ENCODE results near the gene C2orf42. TPM values are rescaled to one million over a fixed set of nuclear protein-coding genes. Genes with fewer than 3 reads are reported as not detected.
A peak's percentile ranks its signal among the peaks of the same experiment; 100 is the strongest.

C2orf42 gene
- polyA plus RNA-seq, 3 donors, result 3.0 to 5.5 (median 4.0) TPM

- no peak overlapping the region for H2AFZ ChIP-seq (ENCODE audit: insufficient read depth, low read depth, low read length, poor library complexity, severe bottlenecking)
- TF ChIP-seq, protein P1, sequence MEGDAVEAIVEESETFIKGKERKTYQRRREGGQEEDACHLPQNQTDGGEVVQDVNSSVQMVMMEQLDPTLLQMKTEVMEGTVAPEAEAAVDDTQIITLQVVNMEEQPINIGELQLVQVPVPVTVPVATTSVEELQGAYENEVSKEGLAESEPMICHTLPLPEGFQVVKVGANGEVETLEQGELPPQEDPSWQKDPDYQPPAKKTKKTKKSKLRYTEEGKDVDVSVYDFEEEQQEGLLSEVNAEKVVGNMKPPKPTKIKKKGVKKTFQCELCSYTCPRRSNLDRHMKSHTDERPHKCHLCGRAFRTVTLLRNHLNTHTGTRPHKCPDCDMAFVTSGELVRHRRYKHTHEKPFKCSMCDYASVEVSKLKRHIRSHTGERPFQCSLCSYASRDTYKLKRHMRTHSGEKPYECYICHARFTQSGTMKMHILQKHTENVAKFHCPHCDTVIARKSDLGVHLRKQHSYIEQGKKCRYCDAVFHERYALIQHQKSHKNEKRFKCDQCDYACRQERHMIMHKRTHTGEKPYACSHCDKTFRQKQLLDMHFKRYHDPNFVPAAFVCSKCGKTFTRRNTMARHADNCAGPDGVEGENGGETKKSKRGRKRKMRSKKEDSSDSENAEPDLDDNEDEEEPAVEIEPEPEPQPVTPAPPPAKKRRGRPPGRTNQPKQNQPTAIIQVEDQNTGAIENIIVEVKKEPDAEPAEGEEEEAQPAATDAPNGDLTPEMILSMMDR (IDR thresholded peaks at IDR 0.05), result no peak
Measured at GRCh38 chr2:70192516-70192915, 1.7 kb upstream of the C2orf42 start.

GRCh38 chr2:70191244-70191735 lies 471 bp upstream of the C2orf42 start:
- Histone ChIP-seq H4K20me1 (ENCODE audit: insufficient read depth, low read length) (no peaks in the 10 kb centered on the region), H3K27me3 (ENCODE audit: control insufficient read depth in 2 of 2, insufficient read depth in 2 of 2, low read length in 2 of 2) (no peaks in the 10 kb centered on the region), H3K36me3 (replicated peaks in 1 of 2; ENCODE audit: control insufficient read depth in 1 of 2, insufficient read depth in 2 of 2, low read length in 2 of 2) (no peaks in the 10 kb centered on the region), H3K4me1 (ENCODE audit: control insufficient read depth in 1 of 2, insufficient read depth in 2 of 2, low read length in 2 of 2) (peaks cover 12 to 17% of the 10 kb centered on the region in 2 donors), H3K79me2 (ENCODE audit: insufficient read depth, low read length) (peaks cover 15% of the 10 kb centered on the region), H3K9me3 (replicated peaks in 1 of 2; ENCODE audit: control insufficient read depth in 1 of 2, insufficient read depth in 1 of 2, low read length in 2 of 2) (no peaks in the 10 kb centered on the region), H3K4me2 (replicated peaks; ENCODE audit: extremely low read depth, low read length, poor library complexity, severe bottlenecking) (peak overlapping the region; percentile 84), H3K9ac (ENCODE audit: insufficient read depth, low read length, poor library complexity, severe bottlenecking) (peak overlapping the region; percentile 94), H3K27ac (ENCODE audit: low read depth in 1 of 2, low read length in 2 of 2) (peak overlapping the region; percentile 89 to 94), H2AFZ (ENCODE audit: insufficient read depth, low read depth, low read length, poor library complexity, severe bottlenecking) (peak overlapping the region; percentile 88), H3K4me3 (replicated peaks in 1 of 3; ENCODE audit: low read depth in 2 of 3, low read length in 3 of 3) (peak overlapping the region in 2 of 3 experiments; percentile 84 to 98)
- peak overlapping the region; percentile 84 to 94 for H3K4me3 Mint-ChIP-seq
- no peak for DNase-seq
- H3K27me3 Mint-ChIP-seq (ENCODE audit: low read depth in 3 of 3), result peaks cover 0 to 6% (median 4%) of the 10 kb centered on the region in 3 donors
- H3K9me3 Mint-ChIP-seq, result peaks cover 0 to 1% (median 0%) of the 10 kb centered on the region in 7 donors
- WGBS (ENCODE audit: insufficient coverage), result 93% methylated on average over 4 of the region's 13 CpGs
- no peaks in the 10 kb centered on the region for H3K36me3 Mint-ChIP-seq
- peak overlapping the region; percentile 90 to 99 (median 98) for H3K27ac Mint-ChIP-seq
- TF ChIP-seq, protein P1 (IDR thresholded peaks at IDR 0.05), result no peak
- H3K4me1 Mint-ChIP-seq, result peaks cover 14% of the 10 kb centered on the region
- intact Hi-C loops (cut with micrococcal nuclease), result loop anchor here (5.0 to 10.0 kb wide), 2 partner anchors 104 to 279 kb away; partner anchors contain the start of gene SNRPG (in 1 of the 2)

More at GRCh38 chr2:70192516-70192915, 1.7 kb upstream of the C2orf42 start:
- H3K4me3 Mint-ChIP-seq, result no peak overlapping the region
- peaks cover 0 to 6% (median 4%) of the 10 kb centered on the region in 3 donors for H3K27me3 Mint-ChIP-seq (ENCODE audit: low read depth in 3 of 3)
- no peak overlapping the region for H3K27ac Mint-ChIP-seq
- Histone ChIP-seq H4K20me1 (ENCODE audit: insufficient read depth, low read length) (no peaks in the 10 kb centered on the region), H3K4me1 (ENCODE audit: control insufficient read depth in 1 of 2, insufficient read depth in 2 of 2, low read length in 2 of 2) (peaks cover 12 to 17% of the 10 kb centered on the region in 2 donors), H3K36me3 (replicated peaks in 1 of 2; ENCODE audit: control insufficient read depth in 1 of 2, insufficient read depth in 2 of 2, low read length in 2 of 2) (no peaks in the 10 kb centered on the region), H3K27me3 (ENCODE audit: control insufficient read depth in 2 of 2, insufficient read depth in 2 of 2, low read length in 2 of 2) (no peaks in the 10 kb centered on the region), H3K4me3 (replicated peaks in 1 of 3; ENCODE audit: low read depth in 2 of 3, low read length in 3 of 3) (no peak overlapping the region), H3K4me2 (replicated peaks; ENCODE audit: extremely low read depth, low read length, poor library complexity, severe bottlenecking) (no peak overlapping the region), H3K79me2 (ENCODE audit: insufficient read depth, low read length) (peaks cover 15% of the 10 kb centered on the region), H3K27ac (ENCODE audit: low read depth in 1 of 2, low read length in 2 of 2) (no peak overlapping the region), H3K9ac (ENCODE audit: insufficient read depth, low read length, poor library complexity, severe bottlenecking) (no peak overlapping the region), H3K9me3 (replicated peaks in 1 of 2; ENCODE audit: control insufficient read depth in 1 of 2, insufficient read depth in 1 of 2, low read length in 2 of 2) (no peaks in the 10 kb centered on the region)
- no peaks in the 10 kb centered on the region for H3K36me3 Mint-ChIP-seq
- no CpG with 5 or more reads among the region's 5 CpGs for WGBS (ENCODE audit: insufficient coverage)
- DNase-seq, result no peak
- peaks cover 14% of the 10 kb centered on the region for H3K4me1 Mint-ChIP-seq
- H3K9me3 Mint-ChIP-seq, result peaks cover 0 to 1% (median 0%) of the 10 kb centered on the region in 7 donors
- intact Hi-C loops (cut with micrococcal nuclease), result loop anchor here (5.0 to 10.0 kb wide), 2 partner anchors 102 to 280 kb away; partner anchors contain the start of gene SNRPG (in 1 of the 2)

All from CD14-positive monocyte (primary cell).